IPS-15b (cell line): ENCODE results near the gene HBG1.

ENCODE experiments used
- H3K27me3 ChIP-seq: one replicate; pipeline ENCODE4 v1.6.1; 2013; ENCODE audit warnings: low read length; ENCODE audit not compliant: control insufficient read depth, insufficient read depth
- H3K36me3 ChIP-seq: one replicate; pipeline ENCODE4 v1.6.1; 2013; ENCODE audit warnings: low read length; ENCODE audit not compliant: control insufficient read depth, insufficient read depth
- H3K4me1 ChIP-seq: one replicate; pipeline ENCODE4 v1.6.1; 2013; ENCODE audit warnings: mild to moderate bottlenecking, low read length; ENCODE audit not compliant: control insufficient read depth, insufficient read depth
- H3K4me3 ChIP-seq: one replicate; pipeline ENCODE4 v1.5.1; 2013; ENCODE audit warnings: low read depth, low read length
- H3K9ac ChIP-seq: one replicate; pipeline ENCODE4 v1.6.1; 2013; ENCODE audit warnings: low read depth, mild to moderate bottlenecking, low read length
- H3K9me3 ChIP-seq: one replicate; pipeline ENCODE4 v1.6.1; 2013; ENCODE audit warnings: mild to moderate bottlenecking, low read length; ENCODE audit not compliant: control insufficient read depth, insufficient read depth

The HBG1 gene

DNA sequence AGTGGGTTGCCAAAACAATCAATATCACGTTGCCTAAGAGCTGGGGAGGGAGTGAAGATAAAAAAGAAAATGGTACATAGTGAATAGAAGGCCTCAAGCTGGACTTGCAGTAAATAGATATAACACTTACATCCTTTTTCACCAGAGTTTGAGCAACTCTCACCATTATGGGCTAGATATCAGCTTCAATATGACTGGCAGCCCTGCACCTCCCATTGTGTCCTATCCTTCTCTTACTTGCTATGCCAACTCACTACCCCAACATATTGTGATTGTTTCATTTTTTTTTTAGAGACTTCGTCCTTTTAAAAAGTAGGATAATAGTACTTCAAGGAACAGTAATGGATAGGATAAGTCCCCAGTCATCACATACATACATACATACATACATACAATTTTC is 7.4 kb downstream of the HBG1 start:
- Histone ChIP-seq H3K27me3 (no peaks in the 10 kb centered on the region), H3K4me3 (no peak overlapping the region), H3K36me3 (no peaks in the 10 kb centered on the region), H3K9me3 (no peaks in the 10 kb centered on the region), H3K9ac (no peak overlapping the region), H3K4me1 (no peaks in the 10 kb centered on the region)

- no peaks in the 10 kb centered on the region for H3K9me3 ChIP-seq
- no peak overlapping the region for H3K9ac ChIP-seq
- no peak overlapping the region for H3K4me3 ChIP-seq
- H3K4me1 ChIP-seq: no peaks in the 10 kb centered on the region
- no peaks in the 10 kb centered on the region for H3K36me3 ChIP-seq
- no peaks in the 10 kb centered on the region for H3K27me3 ChIP-seq
Measured at GRCh38 chr11:5241458-5241857, 8.2 kb downstream of the HBG1 start.

- Histone ChIP-seq H3K9me3 (no peaks in the 10 kb centered on the region), H3K4me3 (no peak overlapping the region), H3K27me3 (no peaks in the 10 kb centered on the region), H3K4me1 (no peaks in the 10 kb centered on the region), H3K36me3 (no peaks in the 10 kb centered on the region), H3K9ac (no peak overlapping the region)
Measured at GRCh38 chr11:5240458-5240857, 9.2 kb downstream of the HBG1 start.

- Histone ChIP-seq H3K9me3 (no peaks in the 10 kb centered on the region), H3K27me3 (no peaks in the 10 kb centered on the region), H3K4me1 (no peaks in the 10 kb centered on the region)
Measured at GRCh38 chr11:5240056-5240455, 9.6 kb downstream of the HBG1 start.

GRCh38 chr11:5239046-5239445 is 10.6 kb downstream of the HBG1 start:
- H3K9me3 ChIP-seq: no peaks in the 10 kb centered on the region
- H3K36me3 ChIP-seq: no peaks in the 10 kb centered on the region
- no peaks in the 10 kb centered on the region for H3K27me3 ChIP-seq
- no peaks in the 10 kb centered on the region for H3K4me1 ChIP-seq
- no peak overlapping the region for H3K9ac ChIP-seq
- H3K4me3 ChIP-seq: no peak overlapping the region

More at GRCh38 chr11:5240056-5240455, 9.6 kb downstream of the HBG1 start:
- no peaks in the 10 kb centered on the region for H3K36me3 ChIP-seq
- H3K4me3 ChIP-seq: no peak overlapping the region
- no peak overlapping the region for H3K9ac ChIP-seq

GRCh38 chr11:5238486-5238885 is 11.2 kb downstream of the HBG1 start:
- Histone ChIP-seq H3K4me1 (no peaks in the 10 kb centered on the region), H3K4me3 (no peak overlapping the region), H3K9me3 (no peaks in the 10 kb centered on the region), H3K9ac (no peak overlapping the region), H3K36me3 (no peaks in the 10 kb centered on the region), H3K27me3 (no peaks in the 10 kb centered on the region)

GRCh38 chr11:5237420-5237819 is 12.2 kb downstream of the HBG1 start:
- Histone ChIP-seq H3K4me3 (no peak overlapping the region), H3K9me3 (no peaks in the 10 kb centered on the region), H3K9ac (no peak overlapping the region), H3K36me3 (no peaks in the 10 kb centered on the region), H3K27me3 (no peaks in the 10 kb centered on the region), H3K4me1 (no peaks in the 10 kb centered on the region)

DNA sequence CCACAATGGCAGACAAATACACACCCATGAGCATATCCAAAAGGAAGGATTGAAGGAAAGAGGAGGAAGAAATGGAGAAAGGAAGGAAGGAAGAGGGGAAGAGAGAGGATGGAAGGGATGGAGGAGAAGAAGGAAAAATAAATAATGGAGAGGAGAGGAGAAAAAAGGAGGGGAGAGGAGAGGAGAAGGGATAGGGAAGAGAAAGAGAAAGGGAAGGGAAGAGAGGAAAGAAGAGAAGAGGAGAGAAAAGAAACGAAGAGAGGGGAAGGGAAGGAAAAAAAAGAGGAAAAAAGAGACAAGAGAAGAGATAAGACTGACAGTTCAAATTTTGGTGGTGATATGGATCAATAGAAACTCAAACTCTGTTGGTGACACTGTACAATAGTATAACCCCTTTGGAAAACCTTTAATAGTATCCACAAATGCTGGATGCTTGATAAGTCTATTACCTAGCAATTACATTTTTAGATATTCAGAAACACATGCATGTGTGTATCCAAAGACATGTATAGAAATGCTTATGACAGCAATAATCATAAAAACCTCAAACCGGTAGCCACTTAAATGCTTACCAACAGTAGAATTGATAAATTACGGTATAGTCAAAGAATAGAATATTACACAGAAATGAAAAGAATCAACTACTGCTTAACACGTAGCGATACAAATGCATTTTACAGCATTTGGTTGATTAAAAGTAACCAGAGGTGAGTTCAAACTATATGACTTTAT is 14.1 kb downstream of the HBG1 start:
- Histone ChIP-seq H3K36me3 (no peaks in the 10 kb centered on the region), H3K27me3 (no peaks in the 10 kb centered on the region), H3K4me3 (no peak overlapping the region), H3K9me3 (no peaks in the 10 kb centered on the region), H3K9ac (no peak overlapping the region), H3K4me1 (no peaks in the 10 kb centered on the region)

- H3K4me1 ChIP-seq: no peaks in the 10 kb centered on the region
- H3K9ac ChIP-seq: no peak within 1 kb of the TSS
- no peaks in the 10 kb centered on the region for H3K27me3 ChIP-seq
- H3K36me3 ChIP-seq: no peaks in the 10 kb centered on the region
- H3K9me3 ChIP-seq: no peaks in the 10 kb centered on the region
- no peak within 1 kb of the TSS for H3K4me3 ChIP-seq
Measured at GRCh38 chr11:5234381-5234834, 15.2 kb downstream of the HBG1 start, which contains the start of gene HBD. TSS of gene HBD (minus strand) at chr11:5234483. CDS start at chr11:5234433, 50 bp downstream.

- Histone ChIP-seq H3K27me3 (no peaks in the 10 kb centered on the region), H3K9me3 (no peaks in the 10 kb centered on the region), H3K4me1 (no peaks in the 10 kb centered on the region), H3K36me3 (no peaks in the 10 kb centered on the region), H3K9ac (no peak overlapping the region), H3K4me3 (no peak overlapping the region)
Measured at GRCh38 chr11:5233307-5233706, 16.4 kb downstream of the HBG1 start.

GRCh38 chr11:5232821-5233220 is 16.8 kb downstream of the HBG1 start:
- H3K9ac ChIP-seq: no peak overlapping the region
- H3K9me3 ChIP-seq: no peaks in the 10 kb centered on the region
- H3K27me3 ChIP-seq: no peaks in the 10 kb centered on the region
- H3K4me1 ChIP-seq: no peaks in the 10 kb centered on the region
- no peak overlapping the region for H3K4me3 ChIP-seq
- no peaks in the 10 kb centered on the region for H3K36me3 ChIP-seq

DNA sequence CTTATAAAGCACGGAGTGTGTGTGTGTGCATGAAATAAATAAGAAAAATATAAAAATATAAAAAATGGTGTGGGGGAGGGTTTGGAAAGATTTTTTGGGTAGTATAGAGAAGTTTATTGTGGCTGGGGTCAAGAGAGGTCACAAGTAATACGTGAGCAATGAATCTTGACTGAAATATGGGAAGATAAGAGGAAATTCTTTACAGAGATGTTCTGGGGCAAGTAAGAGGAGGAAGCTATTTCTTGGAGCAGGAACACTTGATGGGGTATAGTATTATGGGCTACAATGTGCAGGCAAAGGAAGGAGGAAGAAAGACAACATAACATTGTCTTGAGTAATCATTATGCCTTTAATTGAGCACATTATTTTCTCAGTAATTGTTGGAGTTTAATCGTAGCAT is 17.5 kb downstream of the HBG1 start:
- Histone ChIP-seq H3K27me3 (no peaks in the 10 kb centered on the region), H3K4me3 (no peak overlapping the region), H3K36me3 (no peaks in the 10 kb centered on the region), H3K9me3 (no peaks in the 10 kb centered on the region), H3K9ac (no peak overlapping the region), H3K4me1 (no peaks in the 10 kb centered on the region)
